K562 (cell line): ENCODE results near the gene DTHD1. TPM values are rescaled to one million over a fixed set of nuclear protein-coding genes. Genes with fewer than 3 reads are reported as not detected.

Source experiments
- ATAC-seq: fragments of 200-7000 bp; cut with Tn5 transposase; 3 replicates; pipeline ENCODE4 v1.9.1; 2020; ENCODE audit warnings: moderate library complexity
- BruUV-seq: library from RNA; stranded (reverse); fragments of 400-500 nt; replicated peaks from 2 replicates; lab custom pipeline; 2021; lab: Mats Ljungman, UMichigan
- CTCF ChIA-PET: fragments of 300-600 bp; formaldehyde crosslinking; extraction: SDS; loops from one replicate; lab custom pipeline; 2021; ENCODE audit warnings: low intra/inter-chr PET ratio; lab: Yijun Ruan, JAX
- POLR2A ChIA-PET: fragments of 300-600, 350-650 bp; sonication (Branson Sonifier 250); formaldehyde crosslinking; extraction: SDS; loops from one replicate; lab custom pipeline; 2021; ENCODE audit warnings: antibody characterized with exemption, inconsistent platforms; lab: Yijun Ruan, JAX
- DNase-seq, 4 experiments: peaks; one replicate each; pipeline versions ENCODE4 v3.0.0 to v3.0.0-alpha.2; 2011 to 2018; ENCODE audit warnings: low spot score in 3 of 4, mixed read lengths in 3 of 4; ENCODE audit errors: extremely low read depth in 1 of 4
- FAIRE-seq: peaks from 2 replicates; lab custom pipeline; 2011; peaks lifted over from hg19 to GRCh38; lab: Jason Lieb, UNC
- H2AFZ ChIP-seq: 2 replicates; pipeline ENCODE4 v1.6.0; 2011; ENCODE audit warnings: low read depth, low read length, control low read depth, inconsistent platforms
- H3K27ac ChIP-seq: fragments of 200-600 bp; 3 replicates; pipeline ENCODE4 v1.8.0; 2011; ENCODE audit warnings: low read depth, mild to moderate bottlenecking, control low read depth, inconsistent platforms, low read length, moderate library complexity, mixed read lengths; ENCODE audit errors: extremely low read depth
- H3K27me3 ChIP-seq, 2 experiments: fragments of 300-600 bp in 1 of 2; 2 replicates in 1 of 2; 3 replicates in 1 of 2; pipeline versions ENCODE4 v1.6.0 to v1.8.0; 2011; ENCODE audit warnings: inconsistent platforms in 2 of 2, low read length in 2 of 2, mild to moderate bottlenecking in 1 of 2, mixed read lengths in 1 of 2, moderate library complexity in 1 of 2; ENCODE audit not compliant: control insufficient read depth in 2 of 2, insufficient read depth in 2 of 2
- H3K36me3 ChIP-seq: fragments of 300-600 bp; 3 replicates; pipeline ENCODE4 v1.8.0; 2011; ENCODE audit warnings: mild to moderate bottlenecking, low read length, inconsistent platforms; ENCODE audit not compliant: control insufficient read depth, insufficient read depth
- H3K4me1 ChIP-seq, 2 experiments: fragments of 200-600 bp in 1 of 2; replicated peaks in 1 of 2; 2 replicates in 1 of 2; 3 replicates in 1 of 2; pipeline versions ENCODE4 v1.5.1 to v1.8.0; 2011; ENCODE audit warnings: inconsistent platforms in 2 of 2, low read length in 2 of 2, mild to moderate bottlenecking in 1 of 2, mixed read lengths in 1 of 2, moderate library complexity in 1 of 2; ENCODE audit not compliant: control insufficient read depth in 2 of 2, insufficient read depth in 2 of 2
- H3K4me2 ChIP-seq: 2 replicates; pipeline ENCODE4 v1.6.1; 2011; ENCODE audit warnings: low read length, control low read depth, inconsistent platforms, mixed read lengths; ENCODE audit not compliant: insufficient read depth
- H3K4me3 ChIP-seq: fragments of 200-600 bp; sonication (generic), shearing (Covaris generic); 2 replicates; pipeline ENCODE4 v1.5.1; 2016; ENCODE audit warnings: control low read depth, inconsistent platforms
- H3K79me2 ChIP-seq: fragments of 200-600 bp; 3 replicates; pipeline ENCODE4 v1.8.0; 2011; ENCODE audit warnings: low read length, inconsistent platforms; ENCODE audit not compliant: control insufficient read depth, insufficient read depth
- H3K9ac ChIP-seq, 2 experiments: 2 replicates each; pipeline versions ENCODE4 v1.6.0 to v1.6.1; 2011; ENCODE audit warnings: low read depth in 2 of 2, low read length in 2 of 2, control low read depth in 1 of 2, inconsistent platforms in 1 of 2, mild to moderate bottlenecking in 1 of 2, mixed read lengths in 1 of 2; ENCODE audit not compliant: insufficient read depth in 1 of 2
- H3K9me1 ChIP-seq: one replicate; pipeline ENCODE4 v1.6.0; 2011; ENCODE audit warnings: inconsistent platforms, mild to moderate bottlenecking, low read length, moderate library complexity; ENCODE audit not compliant: control insufficient read depth, insufficient read depth
- H3K9me3 ChIP-seq: replicated peaks from 2 replicates; pipeline ENCODE4 v1.5.1; 2011; ENCODE audit warnings: low read depth, low read length, inconsistent platforms; ENCODE audit not compliant: control insufficient read depth, insufficient read depth
- H4K20me1 ChIP-seq: replicated peaks from 2 replicates; pipeline ENCODE4 v1.6.1; 2011; ENCODE audit warnings: low read length, inconsistent platforms, mixed read lengths; ENCODE audit not compliant: control insufficient read depth, insufficient read depth
- C11orf30 ChIP-seq: fragments of 450-650 bp; IDR thresholded peaks from 2 replicates; pipeline ENCODE4 v1.6.1; 2016; ENCODE audit warnings: low read depth, mild to moderate bottlenecking
- CEBPB ChIP-seq: fragments of 450-650 bp; IDR thresholded peaks from 2 replicates; pipeline ENCODE4 v1.6.1; 2016; ENCODE audit warnings: missing genetic modification characterization, missing compliant biosample characterization
- JUNB ChIP-seq: fragments of 450-650 bp; formaldehyde crosslinking; conservative IDR thresholded peaks from 2 replicates; pipeline ENCODE4 v1.4.0; 2020; ENCODE audit warnings: mild to moderate bottlenecking
- MAFG ChIP-seq: fragments of 450-650 bp; conservative IDR thresholded peaks from 2 replicates; pipeline ENCODE4 v1.6.1; 2016; ENCODE audit warnings: missing genetic modification characterization, missing compliant biosample characterization
- MCM7 ChIP-seq, 2 experiments: fragments of 450-650 bp; IDR thresholded peaks; 2 replicates each; pipeline ENCODE4 v1.6.1; 2016 to 2018
- POLR2H ChIP-seq: IDR thresholded peaks from 2 replicates; pipeline ENCODE4 v1.6.1; 2016; ENCODE audit warnings: missing genetic modification characterization, low read depth, mild to moderate bottlenecking, control low read depth, missing compliant biosample characterization, moderate library complexity
- ZNF316 ChIP-seq: fragments of 450-650 bp; IDR thresholded peaks from 2 replicates; pipeline ENCODE4 v1.6.1; 2016
- WGBS: fragments of 100-300 bp; shearing (Covaris generic); methylation state at CpG from one replicate; pipeline ENCODE4 v1.1.6; 2016; ENCODE audit warnings: low coverage, mixed read lengths; ENCODE audit not compliant: insufficient coverage; ENCODE audit errors: missing lambda C conversion rate; 5-methylcytosine and 5-hydroxymethylcytosine counted together
- in situ Hi-C: fragments of 300-500 bp; cut with MboI; formaldehyde crosslinking; loops from 4 replicates; pipeline ENCODE4 v1.15.0; 2018; ENCODE audit warnings: inconsistent platforms, mixed read lengths
- intact Hi-C: fragments of 100-400 bp; cut with micrococcal nuclease; formaldehyde crosslinking; loops from 2 replicates; pipeline ENCODE4 v1.14.2; 2022
- polyA plus RNA-seq, 8 experiments: library from polyadenylated mRNA; depleted of rRNA in 4 of 8; stranded (reverse) in 5 of 8; unstranded in 3 of 8; fragments of >200 nt; fragmentation: Nextera tagmentation in 2 of 8; fragmentation: Illumina TruSeq in 1 of 8; extraction: Ambion mirVana in 2 of 8; extraction: Trizol in 1 of 8; gene quantifications; 2 replicates each; pipeline versions ENCODE4 v1.2.1 to v1.2.3, GENCODE V29; 2011 to 2014; ENCODE audit warnings: inconsistent platforms in 1 of 8, missing spikeins in 1 of 8
- total RNA-seq, 7 experiments: library from RNA; depleted of rRNA in 6 of 7; stranded (reverse); fragments of >200 nt in 6 of 7; fragmentation: Illumina TruSeq in 2 of 7; extraction: Trizol in 2 of 7; gene quantifications; 2 replicates each; pipeline versions ENCODE4 v1.2.1 to v1.2.3, GENCODE V29; 2011 to 2021; ENCODE audit warnings: low replicate concordance in 1 of 7

Gene DTHD1
- total and polyA plus RNA-seq, 9 of the 15 experiments (the other 6 are each of a cell fraction or from before 2014, with no cell fraction given) = not detected

GRCh38 chr4:36337665-36338185 is 56.3 kb downstream of the DTHD1 start (continued):
- TF ChIP-seq CEBPB (tag) = no peak

GRCh38 chr4:36338973-36339372 is 57.6 kb downstream of the DTHD1 start:
- H3K4me1 ChIP-seq = no peaks in the 10 kb centered on the region
- ChIA-PET POLR2A (no interaction called here), CTCF (no interaction called here)
- no peaks in the 10 kb centered on the region for H4K20me1 ChIP-seq
- no peak overlapping the region for H3K4me3 ChIP-seq
- H3K36me3 ChIP-seq = no peaks in the 10 kb centered on the region
- ATAC-seq (no peak), FAIRE-seq (no peak), DNase-seq (no peak)
- TF ChIP-seq POLR2H (tag) (no peak), ZNF316 (peak; percentile 47; the same call in 1 of the 2 replicates), C11orf30 (peak; percentile 17; the same call in 1 of the 2 replicates), MAFG (tag) (peak; percentile 28; the same call in 1 of the 2 replicates), JUNB (CRISPR knock-in tag) (no peak), MCM7 (IDR thresholded peaks at IDR 0.05) (no peak)
- H3K4me2 ChIP-seq = no peak overlapping the region
- no TSS peak for BruUV-seq
- WGBS = 0% methylated on average over 3 of the region's 3 CpGs
- in situ Hi-C loops (no loop called here), intact Hi-C loops (no loop called here)
- H3K27ac ChIP-seq = no peak overlapping the region
- H2AFZ ChIP-seq = no peak overlapping the region
- no peak overlapping the region for H3K9ac ChIP-seq
- H3K27me3 ChIP-seq = no peaks in the 10 kb centered on the region
- no peaks in the 10 kb centered on the region for H3K9me3 ChIP-seq
- H3K79me2 ChIP-seq = no peaks in the 10 kb centered on the region
- no peaks in the 10 kb centered on the region for H3K9me1 ChIP-seq
